HEK293T (cell line): ENCODE results near the gene DCAF12.

Experiments used
- BHLHE40 ChIP-seq: fragments of 450-650 bp; IDR thresholded peaks from 2 replicates; pipeline ENCODE4 v1.6.1; 2016; ENCODE audit warnings: mild to moderate bottlenecking, moderate library complexity, borderline replicate concordance
- ELF4 ChIP-seq: fragments of 450-650 bp; IDR thresholded peaks from 2 replicates; pipeline ENCODE4 v1.6.1; 2017; ENCODE audit warnings: antibody characterized with exemption
- FOXM1 ChIP-seq: fragments of 450-650 bp; IDR thresholded peaks from 2 replicates; pipeline ENCODE4 v1.6.1; 2017; ENCODE audit warnings: mild to moderate bottlenecking, borderline replicate concordance
- HDGF ChIP-seq: fragments of 450-650 bp; IDR thresholded peaks from 2 replicates; pipeline ENCODE4 v1.6.1; 2017; ENCODE audit warnings: antibody characterized with exemption, borderline replicate concordance
- SUZ12 ChIP-seq: fragments of 450-650 bp; IDR thresholded peaks from 2 replicates; pipeline ENCODE4 v1.6.1; 2016; ENCODE audit warnings: mild to moderate bottlenecking
- TARDBP ChIP-seq: fragments of 450-650 bp; IDR thresholded peaks from 2 replicates; pipeline ENCODE4 v1.6.1; 2016
- ZNF384 ChIP-seq: fragments of 450-650 bp; IDR thresholded peaks from 2 replicates; pipeline ENCODE4 v1.6.1; 2016

GRCh38 chr9:34131571-34131970 lies 5.1 kb upstream of the DCAF12 start:
- no peak for TF ChIP-seq TARDBP
- no peak for TF ChIP-seq HDGF
- TF ChIP-seq SUZ12: no peak
- no peak for TF ChIP-seq ZNF384
- no peak for TF ChIP-seq BHLHE40
- no peak for TF ChIP-seq ELF4
- TF ChIP-seq FOXM1: no peak
